HepG2 (cell line): Measurements from ENCODE around the gene PERCC1. TPM values are rescaled to one million over a fixed set of nuclear protein-coding genes. Genes with fewer than 3 reads are reported as not detected.

Experiments
- ATAC-seq: fragments of 200-7000 bp; cut with Tn5 transposase; 3 replicates; pipeline ENCODE4 v1.9.1; 2020; ENCODE audit warnings: mild to moderate bottlenecking, moderate library complexity
- BruUV-seq: library from RNA; stranded (reverse); fragments of 400-500 nt; replicated peaks from 2 replicates; lab custom pipeline; 2021; lab: Mats Ljungman, UMichigan
- CTCF ChIA-PET: fragments of 300-600 bp; formaldehyde crosslinking; extraction: SDS; loops from one replicate; lab custom pipeline; 2021; ENCODE audit warnings: low total read pairs, inconsistent platforms, low intra/inter-chr PET ratio; lab: Yijun Ruan, JAX
- POLR2A ChIA-PET: fragments of 350-600 bp; sonication (Branson Sonifier 250); formaldehyde crosslinking; loops from one replicate; lab custom pipeline; 2020; ENCODE audit warnings: antibody characterized with exemption, inconsistent platforms; lab: Yijun Ruan, JAX
- DNase-seq: peaks from one replicate; pipeline ENCODE4 v3.0.0-alpha.2; 2015; ENCODE audit warnings: low spot score
- FAIRE-seq: peaks from 3 replicates; lab custom pipeline; 2011; peaks lifted over from hg19 to GRCh38; lab: Jason Lieb, UNC
- H2AFZ ChIP-seq: one replicate; pipeline ENCODE4 v1.6.1; 2011; ENCODE audit warnings: low read length, inconsistent platforms
- H3K27ac ChIP-seq: fragments of 300-600 bp; 3 replicates; pipeline ENCODE4 v1.8.0; 2011; ENCODE audit warnings: mixed run types, mild to moderate bottlenecking, mixed read lengths, low read length, inconsistent platforms; ENCODE audit not compliant: insufficient read depth; ENCODE audit errors: extremely low read length
- H3K27me3 ChIP-seq, 2 experiments: fragments of 200-600 bp in 1 of 2; 2 replicates in 1 of 2; 3 replicates in 1 of 2; pipeline versions ENCODE4 v1.6.0 to v1.8.0; 2011; ENCODE audit warnings: low read length in 2 of 2, mild to moderate bottlenecking in 2 of 2, moderate library complexity in 2 of 2, inconsistent platforms in 1 of 2; ENCODE audit not compliant: insufficient read depth in 2 of 2, control insufficient read depth in 1 of 2
- H3K36me3 ChIP-seq, 2 experiments: fragments of 200-600 bp in 1 of 2; replicated peaks in 1 of 2; 2 replicates in 1 of 2; 3 replicates in 1 of 2; pipeline versions ENCODE4 v1.5.1 to v1.8.0; 2011; ENCODE audit warnings: low read length in 2 of 2, inconsistent platforms in 1 of 2; ENCODE audit not compliant: insufficient read depth in 2 of 2, control insufficient read depth in 1 of 2
- H3K4me1 ChIP-seq: 2 replicates; pipeline ENCODE4 v1.5.1; 2012; ENCODE audit warnings: low read length, inconsistent platforms; ENCODE audit not compliant: insufficient read depth
- H3K4me2 ChIP-seq: 2 replicates; pipeline ENCODE4 v1.6.0; 2011; ENCODE audit warnings: low read depth, low read length, inconsistent platforms
- H3K4me3 ChIP-seq, 3 experiments: fragments of 200-600 bp in 1 of 3; sonication (generic), shearing (Covaris generic) in 1 of 3; replicated peaks in 1 of 3; 2 replicates each; pipeline ENCODE4 v1.5.1; 2011 to 2016; ENCODE audit warnings: low read length in 3 of 3, inconsistent platforms in 2 of 3, low read depth in 2 of 3, mild to moderate bottlenecking in 2 of 3, control low read depth in 1 of 3, mixed read lengths in 1 of 3; ENCODE audit not compliant: insufficient read depth in 1 of 3
- H3K79me2 ChIP-seq: one replicate; pipeline ENCODE4 v1.6.1; 2011; ENCODE audit warnings: low read length, inconsistent platforms; ENCODE audit not compliant: insufficient read depth
- H3K9ac ChIP-seq: 2 replicates; pipeline ENCODE4 v1.6.0; 2011; ENCODE audit warnings: mild to moderate bottlenecking, low read depth, low read length, inconsistent platforms; ENCODE audit not compliant: insufficient read depth
- H3K9me3 ChIP-seq: 2 replicates; pipeline ENCODE4 v1.5.1; 2012; ENCODE audit warnings: mild to moderate bottlenecking, low read length
- H4K20me1 ChIP-seq: 2 replicates; pipeline ENCODE4 v1.6.0; 2011; ENCODE audit warnings: inconsistent platforms, mild to moderate bottlenecking, low read length, moderate library complexity; ENCODE audit not compliant: insufficient read depth
- HNF4A ChIP-seq: sonication (generic); formaldehyde crosslinking; IDR thresholded peaks from 2 replicates; pipeline ENCODE4 v1.4.0; 2020; ENCODE audit warnings: missing genetic modification reagents
- KLF9 ChIP-seq: IDR thresholded peaks from 2 replicates; pipeline ENCODE4 v1.6.1; 2016; ENCODE audit warnings: low read depth
- NR2F6 ChIP-seq, 2 experiments: IDR thresholded peaks; 2 replicates each; pipeline ENCODE4 v1.6.1; 2016; ENCODE audit warnings: antibody characterized with exemption in 1 of 2, mild to moderate bottlenecking in 1 of 2
- ZNF460 ChIP-seq: sonication (generic); formaldehyde crosslinking; IDR thresholded peaks from 2 replicates; pipeline ENCODE4 v1.5.1; 2020; ENCODE audit warnings: missing genetic modification reagents, mild to moderate bottlenecking, borderline replicate concordance
- WGBS: methylation state at CpG from one replicate; pipeline ENCODE4 v1.1.6; 2017; ENCODE audit warnings: low lambda C conversion rate; 5-methylcytosine and 5-hydroxymethylcytosine counted together
- in situ Hi-C: cut with HindIII; loops from 2 replicates; pipeline ENCODE4 v1.10.0; 2017; ENCODE audit warnings: low pct_unique_long_range_greater_than_20kb; ENCODE audit not compliant: extremely low pct_ligation_motif_present
- intact Hi-C: fragments of 100-400 bp; cut with micrococcal nuclease; formaldehyde crosslinking; loops from one replicate; pipeline ENCODE4 v1.10.0; 2022; ENCODE audit not compliant: unreplicated experiment
- polyA plus RNA-seq, 8 experiments: library from polyadenylated mRNA; depleted of rRNA in 3 of 8; stranded (reverse) in 7 of 8; unstranded in 1 of 8; fragments of >200 nt; fragmentation: Illumina TruSeq in 4 of 8; extraction: Trizol in 4 of 8; gene quantifications; 2 replicates each; pipeline versions ENCODE4 v1.2.1 to v1.2.3, GENCODE V29; 2011 to 2016; ENCODE audit warnings: low read depth in 4 of 8, missing spikeins in 1 of 8, mixed read lengths in 1 of 8; ENCODE audit not compliant: insufficient read depth in 1 of 8
- total RNA-seq, 5 experiments: library from RNA; depleted of rRNA; stranded (reverse); fragments of >200 nt; fragmentation: Illumina TruSeq; extraction: Trizol; gene quantifications; 2 replicates each; pipeline ENCODE4 v1.2.3, GENCODE V29; 2016; ENCODE audit warnings: low read depth in 1 of 5
- TF ChIP-seq, protein P1 (sequence below): sonication (generic); formaldehyde crosslinking; IDR thresholded peaks from 2 replicates; pipeline ENCODE4 v1.4.0; 2020; ENCODE audit warnings: low read depth, missing genetic modification reagents
- TF ChIP-seq, protein P2 (sequence below): sonication (generic); formaldehyde crosslinking; IDR thresholded peaks from 2 replicates; pipeline ENCODE4 v1.5.0; 2020; ENCODE audit warnings: mild to moderate bottlenecking, missing genetic modification reagents
- TF ChIP-seq, protein P3 (sequence below): sonication (generic); formaldehyde crosslinking; IDR thresholded peaks from 2 replicates; pipeline ENCODE4 v1.9.0; 2021; ENCODE audit warnings: missing genetic modification reagents, borderline replicate concordance

Gene PERCC1
- total and polyA plus RNA-seq, 2 of the 13 experiments (the other 11 are each of a cell fraction or from before 2014, with no cell fraction given) = 0.15 TPM; not detected in 1

DNA sequence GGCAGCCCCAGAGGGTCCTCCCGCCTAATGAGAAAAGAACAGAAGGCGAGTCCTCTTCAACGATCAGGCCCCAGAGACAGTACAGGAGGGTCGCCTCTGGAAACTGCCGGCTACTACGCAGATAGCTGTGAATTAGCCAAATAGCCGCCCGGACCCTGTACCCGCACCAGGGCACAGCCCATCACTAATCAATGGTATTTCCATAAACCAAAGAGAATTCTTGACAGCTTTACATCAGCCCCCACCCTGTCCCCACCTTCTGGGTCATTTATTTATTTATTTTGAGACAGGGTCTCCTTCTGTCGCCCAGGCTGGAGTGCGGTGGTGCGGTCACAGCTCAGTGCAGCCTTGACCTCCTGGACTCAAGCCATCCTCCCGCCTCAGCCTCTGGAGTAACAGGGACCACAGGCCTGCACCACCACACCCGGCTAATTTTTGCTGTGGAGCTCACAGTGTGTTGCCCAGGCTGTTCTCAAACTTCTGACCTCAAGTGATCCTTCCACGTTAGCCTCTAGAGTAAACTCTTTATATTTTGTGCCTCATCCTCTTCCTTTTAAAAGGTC lies 44.8 kb downstream of the PERCC1 start:
- Histone ChIP-seq H3K9ac (peak overlapping the region; percentile 90), H3K9me3 (no peaks in the 10 kb centered on the region), H4K20me1 (no peaks in the 10 kb centered on the region), H3K27ac (peak overlapping the region; percentile 83), H3K36me3 (no peaks in the 10 kb centered on the region), H3K27me3 (peaks cover 0 to 2% of the 10 kb centered on the region in 2 experiments; a peak in 1 of 5 replicates), H3K4me2 (peak overlapping the region; percentile 95), H3K79me2 (peaks cover 22% of the 10 kb centered on the region), H3K4me1 (peaks cover 46% of the 10 kb centered on the region)
- DNase-seq (no peak), FAIRE-seq (peak; percentile 36)
- ChIA-PET CTCF (no interaction called here), POLR2A (interaction anchor here (1.0 to 1.7 kb wide), 4 partner anchors 16 to 47 kb away, joined by 3 to 6 read pairs (median 4); partner anchors contain the start of gene TELO2)
- intact Hi-C loops = loop anchor here (2.0 kb wide), 1 partner anchor 45 kb away; the partner anchor contains the start of gene PERCC1
- in situ Hi-C loops = no loop called here
- TF ChIP-seq, protein P1, sequence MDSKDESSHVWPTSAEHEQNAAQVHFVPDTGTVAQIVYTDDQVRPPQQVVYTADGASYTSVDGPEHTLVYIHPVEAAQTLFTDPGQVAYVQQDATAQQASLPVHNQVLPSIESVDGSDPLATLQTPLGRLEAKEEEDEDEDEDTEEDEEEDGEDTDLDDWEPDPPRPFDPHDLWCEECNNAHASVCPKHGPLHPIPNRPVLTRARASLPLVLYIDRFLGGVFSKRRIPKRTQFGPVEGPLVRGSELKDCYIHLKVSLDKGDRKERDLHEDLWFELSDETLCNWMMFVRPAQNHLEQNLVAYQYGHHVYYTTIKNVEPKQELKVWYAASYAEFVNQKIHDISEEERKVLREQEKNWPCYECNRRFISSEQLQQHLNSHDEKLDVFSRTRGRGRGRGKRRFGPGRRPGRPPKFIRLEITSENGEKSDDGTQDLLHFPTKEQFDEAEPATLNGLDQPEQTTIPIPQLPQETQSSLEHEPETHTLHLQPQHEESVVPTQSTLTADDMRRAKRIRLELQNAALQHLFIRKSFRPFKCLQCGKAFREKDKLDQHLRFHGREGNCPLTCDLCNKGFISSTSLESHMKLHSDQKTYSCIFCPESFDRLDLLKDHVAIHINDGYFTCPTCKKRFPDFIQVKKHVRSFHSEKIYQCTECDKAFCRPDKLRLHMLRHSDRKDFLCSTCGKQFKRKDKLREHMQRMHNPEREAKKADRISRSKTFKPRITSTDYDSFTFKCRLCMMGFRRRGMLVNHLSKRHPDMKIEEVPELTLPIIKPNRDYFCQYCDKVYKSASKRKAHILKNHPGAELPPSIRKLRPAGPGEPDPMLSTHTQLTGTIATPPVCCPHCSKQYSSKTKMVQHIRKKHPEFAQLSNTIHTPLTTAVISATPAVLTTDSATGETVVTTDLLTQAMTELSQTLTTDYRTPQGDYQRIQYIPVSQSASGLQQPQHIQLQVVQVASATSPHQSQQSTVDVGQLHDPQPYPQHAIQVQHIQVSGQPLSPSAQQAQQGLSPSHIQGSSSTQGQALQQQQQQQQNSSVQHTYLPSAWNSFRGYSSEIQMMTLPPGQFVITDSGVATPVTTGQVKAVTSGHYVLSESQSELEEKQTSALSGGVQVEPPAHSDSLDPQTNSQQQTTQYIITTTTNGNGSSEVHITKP (CRISPR knock-in tag) = 0 out of 2 replicates have a peak, but pooled peaks have one; percentile 5
- TF ChIP-seq, protein P2, sequence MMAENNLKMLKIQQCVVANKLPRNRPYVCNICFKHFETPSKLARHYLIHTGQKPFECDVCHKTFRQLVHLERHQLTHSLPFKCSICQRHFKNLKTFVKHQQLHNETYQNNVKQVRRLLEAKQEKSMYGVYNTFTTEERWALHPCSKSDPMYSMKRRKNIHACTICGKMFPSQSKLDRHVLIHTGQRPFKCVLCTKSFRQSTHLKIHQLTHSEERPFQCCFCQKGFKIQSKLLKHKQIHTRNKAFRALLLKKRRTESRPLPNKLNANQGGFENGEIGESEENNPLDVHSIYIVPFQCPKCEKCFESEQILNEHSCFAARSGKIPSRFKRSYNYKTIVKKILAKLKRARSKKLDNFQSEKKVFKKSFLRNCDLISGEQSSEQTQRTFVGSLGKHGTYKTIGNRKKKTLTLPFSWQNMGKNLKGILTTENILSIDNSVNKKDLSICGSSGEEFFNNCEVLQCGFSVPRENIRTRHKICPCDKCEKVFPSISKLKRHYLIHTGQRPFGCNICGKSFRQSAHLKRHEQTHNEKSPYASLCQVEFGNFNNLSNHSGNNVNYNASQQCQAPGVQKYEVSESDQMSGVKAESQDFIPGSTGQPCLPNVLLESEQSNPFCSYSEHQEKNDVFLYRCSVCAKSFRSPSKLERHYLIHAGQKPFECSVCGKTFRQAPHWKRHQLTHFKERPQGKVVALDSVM (CRISPR knock-in tag) = peak; percentile 79
- peak; percentile 74 for TF ChIP-seq ZNF460 (CRISPR knock-in tag)
- no peak for TF ChIP-seq NR2F6 (IDR thresholded peaks at IDR 0.05)
- peak; percentile 41; the same call in 1 of the 2 replicates for TF ChIP-seq NR2F6 (CRISPR knock-in tag; IDR thresholded peaks at IDR 0.05)
- peak; percentile 41; the same call in 1 of the 2 replicates for TF ChIP-seq HNF4A (CRISPR knock-in tag)
- TF ChIP-seq, protein P3, sequence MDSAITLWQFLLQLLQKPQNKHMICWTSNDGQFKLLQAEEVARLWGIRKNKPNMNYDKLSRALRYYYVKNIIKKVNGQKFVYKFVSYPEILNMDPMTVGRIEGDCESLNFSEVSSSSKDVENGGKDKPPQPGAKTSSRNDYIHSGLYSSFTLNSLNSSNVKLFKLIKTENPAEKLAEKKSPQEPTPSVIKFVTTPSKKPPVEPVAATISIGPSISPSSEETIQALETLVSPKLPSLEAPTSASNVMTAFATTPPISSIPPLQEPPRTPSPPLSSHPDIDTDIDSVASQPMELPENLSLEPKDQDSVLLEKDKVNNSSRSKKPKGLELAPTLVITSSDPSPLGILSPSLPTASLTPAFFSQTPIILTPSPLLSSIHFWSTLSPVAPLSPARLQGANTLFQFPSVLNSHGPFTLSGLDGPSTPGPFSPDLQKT = no peak
- TF ChIP-seq KLF9 = no peak
- TF ChIP-seq, all 625 proteins: peak for 5
- BruUV-seq = TSS peak; percentile 89
- peak; percentile 42 for ATAC-seq
- WGBS = 50% methylated on average over 15 of the region's 15 CpGs
- peak overlapping the region; percentile 59 to 80 (median 73) for H3K4me3 ChIP-seq
- no peak overlapping the region for H2AFZ ChIP-seq
